Breast epithelium (tissue), 3 donors: ENCODE data around the gene RBBP6.

ENCODE experiments used
- CTCF ChIP-seq, 3 donors: fragments of 450-650 bp; IDR thresholded peaks; one replicate each; pipeline ENCODE4 v1.5.1; 2016 to 2017; ENCODE audit warnings: antibody characterized with exemption in 3 of 3, mild to moderate bottlenecking in 3 of 3, moderate library complexity in 3 of 3
- POLR2AphosphoS5 ChIP-seq, 3 donors: sonication (generic); formaldehyde crosslinking; IDR thresholded peaks; one replicate each; pipeline ENCODE4 v1.6.1; 2017; ENCODE audit warnings: antibody characterized with exemption in 3 of 3

- TF ChIP-seq CTCF (IDR thresholded peaks at IDR 0.05): no peak
- TF ChIP-seq POLR2AphosphoS5 (IDR thresholded peaks at IDR 0.05): no peak
These were observed 31.7 kb downstream of the RBBP6 start for GRCh38 chr16:24571096-24571495.
